Tongue (tissue), 2 donors: ENCODE results near the gene BABAM1. TPM values are rescaled to one million over a fixed set of nuclear protein-coding genes. Genes with fewer than 3 reads are reported as not detected.
A peak's percentile ranks its signal among the peaks of the same experiment; 100 is the strongest.
"Not testable (repeated sequence)": the region's sequence is repeated elsewhere in the genome, so short reads cannot be mapped to it uniquely, and the experiment has no call there.

Experiments
- DNase-seq: peaks from one replicate; pipeline ENCODE4 v3.0.0-alpha.2; 2015
- total RNA-seq: library from RNA; depleted of rRNA; stranded (reverse); fragments of >200 nt; gene quantifications from one replicate; pipeline ENCODE4 v1.2.3, GENCODE V29; 2014

The BABAM1 gene
- total RNA-seq, 1 donor from 2014 or later, result 70.7 TPM

DNA sequence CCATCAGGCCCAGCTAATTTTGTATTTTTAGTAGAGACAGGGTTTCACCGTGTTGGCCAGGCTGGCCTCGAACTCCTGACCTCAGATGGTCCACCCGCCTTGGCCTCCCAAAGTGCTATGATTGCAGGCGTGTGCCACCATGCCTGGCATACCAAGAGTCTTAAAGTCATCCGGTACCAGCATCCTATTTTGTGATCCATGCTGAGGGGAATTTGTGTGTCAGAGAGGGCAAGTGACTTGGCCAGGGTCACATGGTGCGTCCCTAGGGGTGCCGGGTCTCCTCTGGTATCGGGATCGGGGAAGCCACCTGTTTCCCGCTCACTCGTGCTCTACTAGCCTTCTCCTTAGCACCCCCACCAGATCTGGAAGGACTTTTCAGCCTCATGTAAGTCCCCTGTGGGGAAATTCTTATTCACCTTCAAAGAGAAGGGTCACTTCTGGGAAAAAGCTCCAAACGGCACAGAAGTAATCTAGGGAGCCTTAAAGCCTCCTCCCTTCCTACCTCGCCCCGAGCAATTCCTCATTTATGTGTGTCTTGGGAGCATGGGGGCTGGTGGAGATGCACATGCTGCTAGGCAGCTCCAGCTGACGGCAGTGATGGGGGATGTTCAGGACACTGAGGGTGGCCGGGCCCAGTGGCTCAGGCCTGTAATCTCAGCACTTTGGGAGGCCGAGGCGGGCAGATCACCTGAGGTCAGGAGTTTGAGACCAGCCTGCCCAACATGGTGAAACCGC, 8.4 kb downstream of the BABAM1 start:
- no peak for DNase-seq

DNA sequence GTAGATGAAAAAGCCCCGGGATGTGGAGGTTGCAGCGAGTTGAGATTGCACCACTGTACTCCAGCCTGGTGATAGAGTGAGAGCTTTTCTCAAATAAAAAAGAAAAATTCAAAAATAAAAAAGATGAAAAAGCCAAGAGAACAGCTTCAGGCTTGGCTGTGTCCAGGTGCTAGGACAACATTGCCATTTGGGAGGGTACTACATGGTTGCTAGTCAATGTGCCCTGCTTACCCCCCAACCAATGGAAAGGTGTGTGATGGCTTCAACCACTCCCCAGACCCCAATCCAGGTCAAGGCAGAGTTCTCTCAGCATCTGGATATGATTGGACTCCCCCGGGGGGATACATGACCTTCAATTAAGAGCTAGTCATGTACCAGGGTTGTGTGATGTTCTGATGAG, 12.2 kb downstream of the BABAM1 start:
- DNase-seq, result no peak

DNA sequence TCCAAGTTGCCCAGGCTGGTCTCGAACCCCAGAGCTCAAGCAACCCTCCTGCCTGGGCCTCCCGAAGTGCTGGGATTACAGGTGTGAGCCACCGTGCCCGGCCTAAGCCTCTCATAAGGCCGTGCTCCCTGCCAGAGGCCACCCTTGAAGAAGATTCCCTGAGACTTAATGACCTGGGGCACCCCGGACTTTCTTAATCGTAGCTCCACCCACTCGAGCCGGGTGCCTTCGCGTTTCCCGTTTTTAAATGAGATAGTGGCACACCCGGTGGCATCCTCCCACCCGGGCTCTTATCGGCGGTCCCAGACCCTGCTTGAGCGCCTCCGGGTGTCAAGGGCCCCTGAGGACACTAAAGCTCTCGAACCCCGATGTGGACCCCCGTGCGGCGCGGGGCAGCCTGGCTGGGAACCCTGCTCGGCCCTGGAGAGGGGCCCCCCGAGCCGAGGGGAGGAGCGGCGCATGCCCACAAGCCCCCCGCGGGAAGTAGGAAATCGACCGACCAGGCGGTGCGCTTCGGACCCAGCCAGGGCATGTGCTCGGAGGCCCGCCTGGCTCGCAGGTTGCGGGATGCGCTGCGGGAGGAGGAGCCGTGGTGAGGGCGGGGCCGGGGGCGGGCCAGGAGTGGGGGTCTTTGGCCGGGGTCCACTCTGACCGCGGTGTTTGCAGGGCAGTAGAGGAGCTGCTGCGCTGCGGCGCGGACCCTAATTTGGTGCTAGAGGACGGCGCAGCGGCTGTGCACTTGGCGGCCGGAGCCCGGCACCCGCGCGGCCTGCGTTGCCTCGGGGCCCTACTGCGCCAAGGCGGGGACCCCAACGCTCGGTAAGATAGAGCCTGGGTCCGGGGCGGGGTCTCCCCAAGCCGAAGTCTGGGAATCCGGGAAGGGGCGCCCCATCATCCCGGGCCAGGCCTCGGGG, 14.4 kb downstream of the BABAM1 start, which contains the start of gene ANKLE1:
ANKLE1 (plus strand) TSS at position 511 of the 914 bp plus-strand sequence; CDS start at position 531, 20 bp downstream.
- peak; percentile 51 for DNase-seq

DNA sequence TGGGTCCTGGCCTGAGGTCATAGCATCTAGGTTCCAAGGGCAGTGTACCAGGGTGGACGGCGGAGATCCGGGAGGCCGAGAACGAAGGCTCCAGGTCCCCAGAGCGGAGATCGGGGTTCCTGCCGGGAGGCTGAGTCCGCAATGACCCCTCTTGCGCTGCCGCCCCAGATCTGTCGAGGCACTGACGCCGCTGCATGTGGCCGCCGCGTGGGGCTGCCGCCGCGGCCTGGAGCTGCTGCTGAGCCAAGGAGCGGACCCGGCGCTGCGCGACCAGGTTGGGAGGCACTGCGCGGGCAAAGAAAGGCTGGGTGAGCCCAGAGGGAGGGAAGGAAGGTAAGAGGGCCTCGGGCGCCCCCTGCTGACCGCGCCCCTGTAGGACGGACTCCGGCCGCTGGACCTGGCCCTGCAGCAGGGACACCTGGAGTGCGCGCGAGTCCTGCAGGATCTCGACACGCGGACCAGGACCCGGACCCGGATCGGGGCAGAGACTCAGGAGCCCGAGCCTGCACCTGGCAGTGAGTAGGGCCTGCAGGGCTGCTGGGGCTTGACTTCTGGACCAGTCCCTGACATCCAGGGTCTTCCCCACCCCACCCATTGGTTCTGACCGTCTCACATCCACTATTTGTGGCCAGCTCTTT, 15.4 kb downstream of the BABAM1 start:
- peak; percentile 85 for DNase-seq

DNA sequence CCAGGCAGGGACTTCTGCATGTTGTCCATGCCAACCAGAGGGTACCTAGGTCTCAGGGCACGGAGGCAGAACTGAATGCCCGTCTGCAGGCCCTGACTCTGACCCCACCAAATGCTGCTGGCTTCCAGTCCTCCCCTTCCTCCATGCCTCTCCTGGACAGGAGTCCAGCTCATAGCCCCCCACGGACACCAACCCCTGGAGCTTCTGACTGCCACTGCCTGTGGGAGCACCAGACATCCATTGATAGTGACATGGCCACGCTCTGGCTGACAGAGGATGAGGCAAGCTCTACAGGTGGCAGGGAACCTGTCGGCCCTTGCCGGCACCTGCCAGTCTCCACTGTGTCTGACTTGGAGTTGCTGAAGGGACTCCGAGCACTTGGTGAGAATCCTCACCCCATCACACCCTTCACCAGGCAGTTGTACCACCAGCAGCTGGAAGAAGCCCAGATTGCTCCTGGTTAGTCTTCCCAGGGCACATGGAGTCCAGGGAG, 16.3 kb downstream of the BABAM1 start:
- DNase-seq, result no peak

DNA sequence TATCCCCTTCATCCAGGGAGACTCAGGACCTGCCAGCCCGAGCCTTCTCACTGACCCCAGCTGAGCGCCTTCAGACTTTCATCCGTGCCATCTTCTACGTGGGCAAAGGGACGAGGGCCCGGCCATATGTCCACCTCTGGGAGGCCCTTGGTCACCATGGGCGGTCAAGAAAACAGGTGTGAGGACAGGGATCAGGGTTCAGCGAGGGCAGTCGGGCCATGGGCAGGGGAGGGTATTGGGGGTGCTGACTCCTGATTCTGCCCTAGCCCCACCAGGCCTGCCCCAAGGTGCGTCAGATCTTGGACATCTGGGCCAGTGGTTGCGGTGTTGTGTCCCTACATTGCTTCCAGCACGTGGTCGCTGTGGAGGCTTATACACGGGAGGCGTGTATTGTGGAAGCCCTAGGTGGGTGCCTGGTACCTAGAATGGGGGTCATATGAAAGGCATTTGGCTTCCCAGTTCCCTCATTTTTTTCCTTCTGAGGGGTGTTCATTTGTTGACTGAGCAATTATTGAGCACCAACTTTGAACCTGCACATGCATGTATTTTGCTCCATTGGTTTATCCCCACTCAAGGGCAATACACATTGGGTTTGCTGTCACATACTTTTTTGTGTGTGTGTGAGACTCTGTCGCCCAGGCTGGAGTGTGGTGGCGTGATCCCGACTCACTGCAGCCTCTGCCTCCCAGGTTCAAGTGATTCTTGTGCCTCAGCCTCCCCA, 18.3 kb downstream of the BABAM1 start:
- DNase-seq, result no peak

DNA sequence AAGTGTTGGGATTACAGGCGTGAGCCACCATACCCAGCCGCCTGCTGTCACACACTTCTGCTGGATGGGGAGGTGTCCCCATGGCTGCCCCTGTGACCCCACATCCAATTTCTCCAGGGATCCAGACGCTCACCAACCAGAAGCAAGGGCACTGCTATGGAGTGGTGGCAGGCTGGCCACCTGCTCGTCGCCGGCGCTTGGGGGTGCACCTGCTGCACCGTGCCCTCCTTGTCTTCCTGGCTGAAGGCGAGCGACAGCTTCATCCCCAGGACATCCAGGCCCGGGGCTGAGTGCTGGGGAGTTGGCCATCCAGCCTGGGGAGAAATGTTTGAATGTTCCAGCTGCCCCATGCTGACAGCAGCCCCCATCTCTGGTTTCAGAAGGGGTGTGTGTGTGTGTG, 19.0 kb downstream of the BABAM1 start:
- DNase-seq, result no peak

DNA sequence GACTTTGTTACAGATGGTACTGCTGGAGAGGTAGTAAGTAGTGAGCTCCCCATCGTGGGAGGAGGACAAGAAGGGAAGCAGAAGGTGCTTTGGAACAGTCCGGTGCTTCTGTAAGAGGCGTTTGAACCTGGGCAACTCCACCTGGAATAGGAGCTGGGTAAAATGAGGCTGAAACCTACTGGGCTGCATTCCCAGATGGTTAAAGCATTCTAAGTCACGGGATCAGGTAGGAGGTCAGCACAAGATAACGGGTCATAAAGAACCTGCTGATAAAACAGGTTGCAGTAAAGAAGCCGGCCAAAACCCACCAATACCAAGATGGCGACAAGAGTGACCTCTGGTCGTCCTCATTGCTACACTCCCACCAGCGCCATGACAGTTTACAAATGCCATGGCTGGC, 19.5 kb downstream of the BABAM1 start:
- DNase-seq, result no peak

DNA sequence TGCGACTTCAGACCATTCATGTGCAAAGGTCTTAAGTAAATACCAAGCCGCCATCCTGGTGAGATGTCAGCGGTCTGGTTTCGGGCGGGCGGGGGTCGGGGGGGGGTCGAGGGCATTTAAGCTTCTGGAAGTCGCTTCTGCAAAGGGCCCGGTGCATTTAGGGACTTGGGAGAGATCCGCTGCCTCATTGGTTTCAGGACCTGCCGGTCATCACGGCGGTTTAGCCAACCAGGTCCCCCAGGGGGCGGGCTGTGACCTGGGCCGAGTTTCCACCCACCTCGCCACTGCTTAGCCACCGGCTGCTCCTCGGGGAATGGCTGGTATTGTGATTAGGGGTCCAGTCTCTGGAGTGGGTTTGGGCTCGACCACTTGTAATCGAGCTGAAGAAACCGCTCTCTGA, 22.2 kb downstream of the BABAM1 start:
- DNase-seq, result peak; percentile 59

DNA sequence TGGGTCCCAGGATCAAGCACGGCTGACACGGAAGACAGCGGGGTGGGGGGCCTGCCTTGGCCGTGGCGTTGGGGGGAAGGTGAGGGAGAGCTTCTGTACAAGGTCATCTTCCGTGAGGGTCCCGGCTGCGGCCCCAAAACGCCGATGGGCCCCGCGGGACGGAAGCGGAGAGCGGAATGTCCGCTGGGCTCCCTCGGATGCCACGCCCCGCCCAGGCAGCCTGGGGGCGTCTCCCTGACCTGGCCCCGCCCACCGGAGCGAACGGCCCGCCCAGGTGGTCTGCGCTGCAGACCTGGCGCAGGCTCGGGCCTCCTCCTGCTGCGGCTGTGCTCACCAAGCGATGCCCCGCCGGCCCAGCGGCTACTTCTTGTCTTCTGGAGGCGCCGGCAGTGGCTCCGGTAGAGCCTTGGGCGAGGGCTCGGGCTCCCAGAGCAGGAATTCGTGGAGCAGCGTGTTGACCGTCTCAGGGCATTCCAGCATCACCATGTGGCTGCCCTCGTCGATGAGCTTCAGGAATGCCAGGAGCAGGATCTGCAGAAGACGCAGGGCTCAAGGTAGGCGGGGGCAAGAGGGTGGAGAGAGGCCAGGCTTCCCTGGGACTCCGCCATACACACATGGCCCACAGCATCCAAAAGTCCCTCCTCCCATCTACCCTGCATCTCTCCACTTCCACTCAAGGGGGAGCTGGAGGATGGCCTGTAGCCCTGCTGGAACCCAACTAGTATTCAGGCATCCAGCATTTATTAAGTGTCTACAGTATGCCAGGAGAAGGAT, 25.2 kb downstream of the BABAM1 start:
- DNase-seq, result peak; percentile 87

DNA sequence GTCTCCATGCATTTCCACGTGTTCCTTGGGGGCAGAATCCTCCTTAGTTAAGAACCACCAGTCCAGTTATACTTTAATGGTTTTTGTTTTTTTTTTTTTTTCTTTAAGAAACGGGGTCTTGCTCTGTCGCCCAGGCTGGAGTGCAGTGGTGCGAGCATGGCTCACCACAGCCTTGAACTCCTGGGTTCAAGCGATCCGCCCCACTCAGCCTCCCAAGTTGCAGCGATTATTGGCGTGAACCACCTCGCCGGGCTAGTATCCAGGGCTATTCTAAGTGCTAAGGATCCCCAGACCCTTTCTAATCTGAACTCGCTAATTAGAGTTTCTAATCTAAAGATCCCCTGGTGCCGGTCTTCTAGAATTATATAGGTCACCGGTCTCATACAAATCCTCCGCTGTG, 26.4 kb downstream of the BABAM1 start:
- DNase-seq, result no peak

DNA sequence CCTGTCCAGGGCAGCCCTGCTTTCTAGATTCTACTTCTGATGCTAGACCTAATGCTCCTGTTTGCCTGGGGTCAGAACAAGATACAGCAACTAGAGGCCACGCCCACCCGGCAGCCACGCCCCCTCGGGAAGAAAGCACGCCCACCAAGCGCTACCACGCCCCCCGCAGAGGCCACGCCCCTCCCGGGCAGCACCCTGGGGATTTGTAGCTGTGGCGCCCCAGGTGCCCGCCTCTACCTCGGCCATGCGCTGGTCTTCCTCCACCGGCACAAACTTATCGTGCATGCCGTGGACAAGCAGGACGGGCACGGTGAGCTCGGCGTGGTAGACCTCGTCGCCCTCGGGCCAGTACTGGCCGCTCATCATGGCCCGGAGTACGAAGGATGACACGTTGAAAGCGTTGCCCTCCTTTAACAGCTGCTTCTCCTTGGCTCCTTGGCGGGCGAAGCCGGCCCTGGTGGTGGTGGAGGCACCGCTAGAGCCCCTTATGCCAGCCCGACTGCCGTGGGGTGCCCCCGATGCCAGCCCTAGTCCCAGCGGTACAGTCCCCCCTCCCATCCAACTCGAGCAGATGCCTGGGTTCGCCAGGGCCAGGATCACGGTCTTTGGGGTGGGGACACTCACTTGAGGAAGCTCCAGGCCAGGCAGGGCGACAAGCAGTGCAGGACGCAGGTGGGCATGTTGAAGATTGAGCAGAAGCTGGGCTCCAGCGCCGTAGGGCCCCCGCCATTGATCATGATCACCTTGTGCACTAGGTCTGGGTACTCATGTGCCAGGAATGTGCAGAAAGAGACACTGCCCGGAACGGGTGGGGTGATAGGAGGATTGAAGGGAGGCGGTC, 27.0 kb downstream of the BABAM1 start:
- DNase-seq, result no peak

DNA sequence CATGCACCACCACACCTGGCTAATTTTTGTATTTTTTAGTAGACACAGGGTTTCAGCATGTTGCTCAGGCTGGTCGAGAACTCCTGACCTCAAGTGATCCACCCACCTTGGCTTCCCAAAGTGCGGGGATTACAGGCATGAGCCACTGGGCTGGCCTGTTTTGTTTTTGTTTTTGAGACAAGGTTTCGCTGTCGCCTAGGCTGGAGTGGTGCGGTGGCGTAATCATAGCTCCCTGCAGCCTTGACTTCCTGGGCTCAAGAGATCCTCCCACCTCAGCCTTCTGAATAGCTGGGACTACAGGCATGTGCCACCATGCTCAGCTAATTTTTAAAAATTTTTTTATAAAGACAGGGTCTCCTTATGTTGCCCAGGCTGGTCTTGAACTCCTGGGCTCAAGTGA, 28.3 kb downstream of the BABAM1 start:
- not testable (repeated sequence) for DNase-seq

DNA sequence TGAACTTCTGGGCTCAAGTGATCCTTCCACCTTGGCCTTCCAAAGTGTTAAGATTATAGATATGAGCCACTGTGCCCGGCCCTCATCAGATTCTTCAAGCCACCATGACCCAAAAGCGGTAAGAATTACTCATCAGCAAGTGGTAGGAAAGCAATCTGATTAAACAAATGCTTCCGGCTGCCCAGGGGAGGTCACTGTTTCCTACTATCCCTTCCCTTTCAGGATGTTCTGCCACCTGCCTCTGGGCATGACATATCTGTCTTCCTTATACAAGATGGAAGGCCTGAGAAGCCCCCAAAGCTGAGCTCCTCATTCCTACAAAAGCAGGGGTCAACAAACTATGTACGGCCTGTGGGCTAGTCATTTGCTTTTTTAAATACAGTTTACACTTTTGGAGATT, 29.0 kb downstream of the BABAM1 start:
- DNase-seq, result no peak

DNA sequence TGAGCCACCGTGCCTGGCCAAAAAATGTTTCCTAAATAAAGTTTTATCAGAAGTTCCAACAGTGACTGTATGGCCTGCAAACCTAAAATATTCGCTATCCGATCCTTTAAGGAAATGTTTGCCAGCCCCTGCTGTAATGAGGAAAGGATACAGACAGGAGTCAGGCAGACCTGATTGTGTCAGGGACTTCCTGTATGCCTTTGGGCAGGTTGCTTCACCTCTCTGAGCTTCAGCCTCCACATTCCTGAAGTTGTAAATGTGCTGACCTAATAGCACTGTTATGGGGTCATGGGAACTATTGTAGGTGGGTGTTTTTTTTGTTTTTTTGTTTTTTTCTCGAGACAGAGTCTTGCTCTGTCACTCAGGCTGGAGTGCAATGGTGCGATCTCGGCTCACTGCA, 29.7 kb downstream of the BABAM1 start:
- no peak for DNase-seq

DNA sequence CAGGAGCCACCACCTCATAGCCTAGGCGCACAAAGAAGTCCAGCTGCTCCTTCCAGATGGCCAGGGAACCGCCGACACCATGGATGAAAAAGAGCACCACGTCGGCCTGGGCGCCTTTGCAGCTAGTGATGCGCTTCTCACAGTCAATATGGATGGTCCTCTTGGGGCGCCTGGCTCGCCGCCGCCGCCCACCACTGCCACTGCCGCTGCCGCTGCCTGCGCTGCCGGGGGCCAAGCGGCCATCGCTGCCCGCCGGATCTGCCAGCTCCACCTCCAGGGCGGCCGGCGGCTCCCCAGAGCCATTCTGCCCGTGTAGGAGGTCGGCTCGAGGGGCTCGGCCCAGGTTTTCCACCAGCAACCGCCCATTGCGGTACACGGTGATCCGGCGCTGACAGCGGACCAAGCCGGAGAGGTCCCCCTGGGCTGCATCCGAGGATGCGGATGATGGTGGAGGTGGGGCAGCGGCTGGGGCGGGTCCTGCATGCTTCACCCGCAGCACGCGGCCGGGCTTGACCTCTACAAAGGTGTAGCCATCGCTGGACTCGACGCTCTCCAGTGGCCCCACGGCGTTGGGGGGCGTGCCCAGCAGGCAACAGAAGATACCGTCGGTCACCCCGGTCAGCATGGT, 33.9 kb downstream of the BABAM1 start:
- DNase-seq, result no peak

DNA sequence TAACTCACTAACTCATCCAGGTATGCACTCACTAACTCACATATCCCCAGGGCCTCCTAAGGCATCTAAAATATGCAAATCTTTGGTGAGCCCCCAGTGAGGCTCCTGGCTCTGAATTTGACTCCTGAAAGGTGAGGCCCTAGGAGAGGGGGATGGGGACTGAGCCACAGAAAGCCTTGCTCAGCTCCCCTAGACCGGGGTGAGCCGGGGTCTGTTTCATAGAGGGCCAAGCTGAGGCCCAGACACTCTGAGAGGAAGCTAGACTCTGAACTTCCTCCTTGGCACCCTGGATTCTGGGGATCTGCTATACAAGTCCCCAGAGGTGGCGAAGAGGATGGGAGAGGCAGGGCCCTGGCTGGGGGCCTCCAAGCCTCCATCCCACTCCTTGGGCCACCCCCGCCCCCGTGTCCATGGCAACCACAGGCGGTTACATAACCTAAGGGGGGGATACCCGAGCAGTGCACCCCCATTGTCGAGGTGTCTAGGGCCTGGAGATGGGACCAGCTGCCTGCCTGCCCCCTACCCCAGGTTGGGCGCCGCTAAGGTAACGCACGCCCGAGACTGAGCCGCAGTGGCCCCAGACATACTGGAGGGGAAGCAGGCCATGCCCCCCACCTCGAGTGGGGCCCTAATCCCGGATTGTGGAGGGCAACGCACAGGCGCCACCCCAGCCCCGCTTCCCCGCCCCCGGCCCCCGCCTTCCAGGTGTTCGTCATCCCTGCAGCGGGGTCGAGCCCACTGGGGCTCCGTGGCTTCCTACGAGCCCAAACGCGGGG, 35.3 kb downstream of the BABAM1 start:
- DNase-seq, result no peak

DNA sequence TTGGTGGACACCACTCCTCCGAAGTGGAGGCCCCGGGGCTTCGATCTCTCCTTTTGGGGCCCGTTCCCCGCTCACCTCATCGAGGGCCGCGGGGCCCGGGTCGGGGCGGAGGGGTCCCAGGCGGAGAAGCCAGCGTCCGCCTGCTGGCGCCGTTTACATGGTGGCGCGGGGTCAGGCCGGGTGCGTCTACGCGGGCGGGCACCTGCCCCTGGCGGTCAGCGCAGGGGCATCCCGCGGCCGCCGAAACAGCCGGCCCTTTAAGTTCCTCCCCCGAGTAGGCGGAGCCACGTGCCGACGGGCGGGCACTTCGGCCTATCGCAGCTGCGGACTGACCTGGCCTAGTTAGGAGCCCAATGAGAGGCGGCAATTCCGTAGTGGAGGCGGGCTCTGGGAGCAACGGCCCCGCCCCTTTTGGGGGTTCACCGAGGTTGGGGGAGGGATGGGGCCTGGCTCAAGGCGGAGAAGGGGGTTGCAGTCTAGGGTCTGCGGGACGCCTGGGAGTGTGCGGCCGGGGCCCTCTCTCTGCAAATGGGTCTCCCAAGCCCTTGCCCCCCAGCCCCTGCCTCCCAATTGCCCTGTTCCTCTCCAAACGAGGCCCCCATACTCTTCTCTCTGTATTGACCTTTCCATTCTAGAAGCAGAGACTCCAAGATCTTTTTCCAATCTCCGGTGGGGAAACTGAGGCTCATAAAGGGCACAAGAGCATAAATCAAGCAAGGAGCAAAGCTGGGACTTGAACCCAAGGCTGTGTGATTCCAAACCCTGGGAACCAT, 36.1 kb downstream of the BABAM1 start, which contains the start of gene ABHD8:
ABHD8 (minus strand) TSS at position 259 of the 773 bp plus-strand sequence. CDS start 1,809 bp downstream, outside the sequence.
- peak; percentile 98 for DNase-seq
